GM13977 (cell line): ENCODE data around the gene ITPR2.
"Not testable (repeated sequence)": the region's sequence is repeated elsewhere in the genome, so short reads cannot be mapped to it uniquely, and the experiment has no call there.

Experiments
- DNase-seq: peaks from one replicate; pipeline ENCODE4 v3.0.0; 2012; ENCODE audit warnings: low spot score
- CTCF ChIP-seq: IDR thresholded peaks from 2 replicates; pipeline ENCODE4 v1.5.1; 2012; ENCODE audit warnings: mild to moderate bottlenecking, control low read depth; ENCODE audit not compliant: insufficient read depth; ENCODE audit errors: extremely low read depth, missing control alignments
- in situ Hi-C: fragments of 300-500 bp; cut with MboI; formaldehyde crosslinking; loops from one replicate; pipeline ENCODE4 v1.12.0; 2022; ENCODE audit warnings: low sequenced_read_pairs, low pct_unique_long_range_greater_than_20kb, mixed read lengths, inconsistent platforms; ENCODE audit not compliant: unreplicated experiment

Gene ITPR2

GRCh38 chr12:26445909-26446308 lies 387.1 kb downstream of the ITPR2 start:
- in situ Hi-C loops: no loop called here
- no peak for TF ChIP-seq CTCF
- DNase-seq: no peak

GRCh38 chr12:26443309-26443708 lies 389.7 kb downstream of the ITPR2 start:
- in situ Hi-C loops: no loop called here
- DNase-seq: no peak
- no peak for TF ChIP-seq CTCF

- no peak for TF ChIP-seq CTCF
- DNase-seq: no peak
- in situ Hi-C loops: no loop called here
Measured at GRCh38 chr12:26441434-26441833, 391.6 kb downstream of the ITPR2 start.

GRCh38 chr12:26435069-26435404 lies 398.0 kb downstream of the ITPR2 start:
- in situ Hi-C loops: no loop called here

GRCh38 chr12:26434299-26435068 lies 398.5 kb downstream of the ITPR2 start:
- TF ChIP-seq CTCF: peak; percentile 60
- peak; percentile 20 for DNase-seq
- in situ Hi-C loops: no loop called here

More at GRCh38 chr12:26435069-26435404, 398.0 kb downstream of the ITPR2 start:
- DNase-seq: no peak
- TF ChIP-seq CTCF: no peak

GRCh38 chr12:26433701-26434100 lies 399.3 kb downstream of the ITPR2 start:
- in situ Hi-C loops, DNase-seq: not testable (repeated sequence)

- in situ Hi-C loops: no loop called here
- DNase-seq: no peak
- no peak for TF ChIP-seq CTCF
Measured at GRCh38 chr12:26431211-26431610, 401.8 kb downstream of the ITPR2 start.

- DNase-seq, in situ Hi-C loops: not testable (repeated sequence)
Measured at GRCh38 chr12:26430596-26430995, 402.4 kb downstream of the ITPR2 start.
